Measurements from ENCODE around the gene AK4.

AK4 gene

DNA sequence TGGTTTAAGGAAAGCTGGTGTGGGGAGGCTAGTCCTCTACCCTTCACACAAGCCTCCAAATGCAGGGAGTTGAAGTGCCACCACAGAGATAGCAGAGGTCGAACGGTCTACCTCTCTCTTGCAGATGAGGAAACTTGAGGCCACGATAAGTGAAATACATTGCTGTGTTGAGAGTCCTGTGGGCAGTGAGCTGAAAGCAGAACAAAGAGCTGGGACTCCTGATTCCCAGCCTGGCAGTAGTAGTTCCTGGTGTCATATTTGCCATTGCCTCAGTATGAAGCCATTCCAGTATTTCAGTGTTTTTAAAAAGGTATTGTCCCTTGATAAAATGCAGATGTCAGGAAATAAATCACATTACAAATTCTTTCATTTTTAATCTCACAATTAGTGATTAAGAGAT lies 28.6 kb downstream of the AK4 start:
- no peak for DNase-seq

DNA sequence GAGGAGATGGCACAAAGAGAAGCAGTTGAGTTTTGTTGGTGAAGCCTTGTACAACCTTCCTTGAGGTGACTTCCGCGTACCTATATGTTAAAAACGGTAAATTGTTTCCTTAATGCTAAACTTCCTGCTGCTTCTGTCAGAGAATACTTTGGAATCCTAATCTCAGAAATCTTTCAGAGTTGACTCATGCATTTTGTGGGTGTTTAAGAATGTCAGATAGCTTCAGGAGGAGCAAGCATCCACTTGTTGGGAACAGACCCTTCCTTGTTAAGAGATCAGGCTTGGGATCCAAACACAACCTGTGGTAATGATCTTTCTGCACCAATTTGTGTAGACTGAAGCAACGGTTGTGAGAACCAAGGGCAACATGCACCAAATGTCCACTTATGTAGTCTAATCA lies 29.5 kb downstream of the AK4 start:
- no peak for DNase-seq

DNA sequence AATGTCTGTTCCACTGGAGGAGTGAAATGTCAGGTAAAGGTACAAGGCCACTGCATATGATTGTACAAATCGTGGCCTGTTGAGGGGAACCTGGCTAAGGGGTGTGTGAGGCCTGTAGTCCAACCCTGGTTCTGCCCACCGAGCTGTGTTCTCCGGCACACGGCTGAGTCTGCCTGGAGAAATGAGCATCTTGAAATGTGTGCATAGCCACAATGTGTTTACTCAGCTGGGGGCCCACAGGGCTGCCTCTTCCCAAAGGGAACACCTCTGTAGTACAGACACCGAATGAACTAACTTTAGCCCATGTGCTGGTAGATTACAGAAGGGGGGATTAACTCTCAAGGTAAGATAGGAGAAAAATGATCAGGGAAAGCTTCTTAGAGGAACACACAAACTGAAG lies 30.2 kb downstream of the AK4 start:
- no peak for DNase-seq

DNA sequence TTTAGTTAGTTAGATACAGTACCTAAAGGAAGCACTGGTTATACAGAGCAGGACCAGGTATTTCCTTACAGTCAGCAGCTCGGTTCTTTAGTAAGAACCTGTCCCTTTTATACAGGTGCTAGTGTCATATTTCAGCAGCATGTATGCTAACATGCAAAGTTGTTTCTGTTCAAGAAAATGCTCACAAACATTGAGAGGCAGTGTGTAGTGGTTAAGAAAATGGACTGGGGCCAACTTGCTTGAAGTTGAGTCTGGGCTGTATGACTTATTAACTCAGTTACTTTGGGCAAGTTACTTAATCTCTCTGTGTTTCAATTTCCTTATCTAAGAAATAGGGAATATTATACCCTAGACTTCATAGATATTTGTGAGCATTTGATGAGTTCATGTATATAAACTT lies 31.1 kb downstream of the AK4 start:
- no peak for DNase-seq

DNA sequence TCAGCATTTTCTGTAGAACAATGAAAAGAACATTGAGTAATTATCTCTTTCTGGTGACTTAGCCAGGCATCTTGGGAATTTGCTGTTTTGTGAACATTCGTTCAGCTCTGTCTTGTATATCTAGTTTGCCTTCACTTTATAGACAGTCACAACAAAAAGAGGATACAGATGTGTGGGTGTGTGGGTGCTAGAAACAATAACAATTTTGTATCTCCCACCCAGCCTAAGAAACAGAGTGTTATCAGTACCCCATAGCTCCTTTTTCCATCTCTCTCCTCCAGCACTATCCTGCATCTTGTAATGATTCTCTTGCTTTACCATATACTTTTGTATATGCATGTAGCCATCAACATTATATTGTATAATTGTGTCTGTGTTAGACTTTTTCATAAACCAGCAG lies 33.0 kb downstream of the AK4 start:
- DNase-seq = no peak

DNA sequence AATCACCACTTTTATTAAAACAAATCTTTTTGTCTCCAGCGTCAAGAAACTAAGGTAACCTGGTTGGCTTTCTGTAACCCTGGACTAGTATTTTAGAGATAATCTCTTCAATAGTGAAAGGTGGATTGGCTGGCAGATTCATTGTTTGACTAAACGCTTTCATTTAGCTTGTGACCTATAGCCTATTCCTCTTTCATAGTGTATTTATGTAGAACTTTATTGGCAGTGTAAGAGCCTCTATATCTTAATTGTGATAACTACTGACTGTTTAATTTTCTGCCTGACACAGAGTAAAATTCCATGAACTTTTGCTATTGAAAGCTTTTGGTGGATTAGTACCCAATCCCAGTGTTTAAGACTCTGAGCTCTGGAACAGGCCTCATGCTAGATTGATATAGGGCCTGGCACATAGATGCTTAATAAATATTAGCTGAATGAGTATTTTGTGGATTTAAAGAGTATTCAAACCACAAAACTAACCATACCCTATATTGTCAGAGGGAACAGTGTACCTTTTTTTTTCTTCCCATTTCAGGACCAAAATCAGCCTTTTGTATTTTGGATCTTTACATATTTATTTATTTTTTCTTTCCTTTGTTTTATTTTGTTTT lies 34.8 kb downstream of the AK4 start:
- DNase-seq = no peak

DNA sequence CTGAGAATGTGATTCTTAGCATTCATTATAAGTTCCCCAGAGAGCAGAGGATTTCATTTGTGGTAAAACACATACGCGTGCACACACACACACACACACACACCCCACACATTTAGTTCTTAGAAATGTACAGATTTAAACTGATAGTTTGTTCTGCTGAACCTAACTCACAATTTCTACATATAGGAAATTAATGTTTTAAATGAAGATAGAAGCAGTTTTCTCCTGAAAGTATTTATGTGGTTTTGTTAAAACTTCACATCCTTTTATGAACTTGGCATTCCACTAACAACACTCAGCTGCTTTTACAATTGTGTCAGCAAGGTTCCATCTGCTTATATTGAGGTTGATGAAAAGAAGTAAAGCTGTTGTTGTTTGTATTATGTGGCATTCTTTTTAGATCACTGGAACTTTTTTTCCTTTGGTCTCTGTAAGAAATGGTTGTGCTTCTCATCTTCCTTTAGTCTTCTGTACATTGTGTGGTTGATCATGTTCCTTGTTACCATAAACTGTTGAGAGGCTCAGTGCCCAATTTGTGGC lies 41.6 kb downstream of the AK4 start:
- no peak for DNase-seq

DNA sequence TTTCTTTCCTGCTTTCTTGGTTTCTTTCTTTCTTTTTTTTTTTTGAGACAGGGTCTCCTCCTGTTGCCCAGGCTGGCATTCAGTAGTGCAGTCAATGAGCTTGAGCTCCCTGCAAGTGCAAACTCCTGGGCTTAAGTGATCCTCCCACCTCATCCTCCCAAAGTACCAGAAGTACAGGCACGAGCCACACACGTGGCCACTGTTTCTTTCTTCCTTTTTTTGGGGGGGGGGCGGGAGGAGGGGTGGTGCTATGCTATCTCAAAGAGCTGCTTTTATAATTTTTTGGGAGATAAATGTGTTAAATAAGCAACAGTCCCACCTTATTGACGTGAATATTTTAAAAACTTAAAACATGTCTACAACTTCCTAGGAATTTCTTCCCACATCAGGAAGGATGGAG lies 42.2 kb downstream of the AK4 start:
- no peak for DNase-seq

DNA sequence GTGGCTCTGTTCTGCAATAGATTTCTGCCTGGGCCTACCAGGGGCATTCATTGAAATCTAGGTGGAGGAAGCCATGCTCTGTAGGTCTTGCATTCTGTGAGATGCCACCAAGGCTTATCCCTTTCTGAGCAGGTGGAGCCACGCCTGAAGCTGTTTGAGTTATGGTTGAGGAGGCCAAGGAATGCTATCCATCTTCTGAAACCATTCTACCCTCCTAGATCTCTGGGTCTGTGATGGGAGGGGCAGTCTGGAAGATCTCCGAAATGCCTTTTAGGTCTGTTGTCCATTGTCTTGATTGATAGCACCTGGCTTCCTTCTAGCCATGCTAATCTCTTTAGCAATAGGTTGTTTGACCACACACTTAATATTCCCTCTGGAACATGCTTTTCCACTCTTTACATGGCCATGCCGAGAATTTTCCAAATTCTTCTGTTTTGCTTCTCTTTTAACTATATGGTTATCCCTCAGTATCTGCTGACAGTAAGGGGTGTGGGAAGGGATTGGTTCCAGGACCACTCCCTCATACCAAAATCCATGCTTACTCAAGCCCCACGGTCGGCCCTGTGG lies 45.2 kb downstream of the AK4 start:
- DNase-seq = no peak

DNA sequence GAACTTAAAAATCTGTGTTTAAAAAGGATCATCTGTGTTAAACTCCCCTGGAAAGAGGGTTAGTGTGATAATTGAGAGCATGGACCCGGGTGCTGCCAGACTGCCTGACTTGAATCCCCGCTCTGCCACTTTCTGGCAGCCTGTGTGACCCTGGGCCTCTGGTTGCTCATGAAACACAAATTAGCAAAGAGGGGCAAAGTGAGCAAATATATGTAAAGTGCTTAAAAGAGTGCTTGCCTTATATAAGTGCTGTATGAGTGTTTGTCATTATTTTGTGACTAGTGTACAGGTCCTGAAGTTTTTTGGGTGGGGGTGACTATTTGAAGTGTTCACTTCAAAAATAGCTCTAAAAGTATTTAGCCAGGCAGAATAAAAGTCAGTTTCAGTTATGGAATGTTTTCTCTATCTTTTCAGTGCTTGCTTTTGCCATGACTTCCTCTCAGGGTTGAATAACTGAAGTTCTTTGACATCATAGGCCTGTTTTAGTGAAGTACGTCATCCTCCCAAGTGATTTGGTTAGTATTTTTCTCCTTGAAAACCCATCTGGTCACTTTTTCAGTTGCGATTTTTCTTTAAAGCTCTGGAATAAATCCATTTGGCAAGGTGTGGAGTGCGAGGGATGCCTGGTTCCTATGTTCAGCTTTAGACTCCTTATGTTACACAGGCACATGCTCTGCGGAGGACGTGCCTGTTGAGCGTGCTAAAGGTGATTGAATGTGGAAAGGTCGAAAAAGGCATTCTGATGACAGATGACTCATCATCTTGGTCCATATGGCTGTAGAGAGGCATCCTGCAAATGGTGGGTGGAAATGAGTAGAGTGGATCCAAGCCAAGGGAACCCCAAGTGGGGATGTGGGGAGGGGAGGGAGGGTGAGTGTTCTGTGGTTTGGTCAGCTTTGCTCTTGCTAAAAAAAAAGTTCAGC lies 47.8 kb downstream of the AK4 start:
- no peak for DNase-seq

DNA sequence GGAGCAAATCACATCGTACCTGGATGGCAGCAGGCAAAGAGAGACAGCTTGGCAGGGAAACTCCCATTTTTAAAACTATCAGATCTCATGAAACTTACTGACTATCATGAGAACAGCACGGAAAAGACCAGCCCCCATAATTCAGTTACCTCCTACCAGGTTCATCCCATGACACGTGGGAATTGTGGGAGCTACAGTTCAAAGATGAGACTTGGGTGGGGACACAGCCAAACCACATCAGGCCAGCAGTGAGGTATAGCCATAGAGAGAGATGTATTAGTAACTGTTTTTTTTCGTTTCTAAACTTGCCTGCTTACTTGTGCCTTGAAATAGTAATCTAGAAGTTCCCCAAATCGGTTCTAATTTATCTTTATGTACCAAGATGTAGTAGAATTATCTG lies 48.9 kb downstream of the AK4 start:
- no peak for DNase-seq

DNA sequence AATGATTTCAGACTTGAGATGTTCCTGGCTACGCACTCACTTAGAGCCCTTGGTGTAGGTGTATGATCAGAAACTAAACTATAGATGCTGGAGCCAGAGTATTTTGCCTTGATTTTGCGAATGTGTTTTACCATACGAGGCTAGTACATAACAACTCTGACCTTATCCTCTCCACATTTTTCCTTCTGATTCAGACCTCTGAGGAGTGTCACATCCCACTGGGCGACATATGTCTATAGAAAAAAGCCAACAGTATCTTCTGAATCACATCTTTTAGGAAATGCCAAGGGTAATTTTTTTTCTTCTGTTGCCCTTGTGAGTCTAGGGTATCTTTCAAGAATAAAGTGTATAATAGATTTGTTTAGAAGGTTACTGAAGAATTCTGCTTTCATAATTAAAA lies 49.6 kb downstream of the AK4 start:
- DNase-seq = no peak

DNA sequence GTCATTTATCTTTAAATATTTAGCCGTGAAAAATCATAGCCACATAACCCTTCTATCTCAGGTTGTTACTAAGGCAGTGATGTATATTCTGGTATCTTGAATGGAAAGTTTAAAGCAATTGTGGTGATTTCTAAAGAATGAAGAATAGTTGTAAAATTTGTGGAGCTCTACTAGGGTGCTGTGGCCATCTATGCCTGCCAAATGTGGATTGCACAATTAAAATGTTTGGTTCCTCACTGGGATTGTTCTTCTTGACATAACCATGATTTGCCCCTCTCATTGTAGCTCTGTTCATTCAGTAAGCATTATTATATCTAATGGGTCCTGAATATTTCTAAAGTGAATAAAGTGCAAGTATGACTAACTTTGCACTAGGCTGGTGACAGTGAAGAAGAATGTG lies 50.1 kb downstream of the AK4 start:
- no peak for DNase-seq

DNA sequence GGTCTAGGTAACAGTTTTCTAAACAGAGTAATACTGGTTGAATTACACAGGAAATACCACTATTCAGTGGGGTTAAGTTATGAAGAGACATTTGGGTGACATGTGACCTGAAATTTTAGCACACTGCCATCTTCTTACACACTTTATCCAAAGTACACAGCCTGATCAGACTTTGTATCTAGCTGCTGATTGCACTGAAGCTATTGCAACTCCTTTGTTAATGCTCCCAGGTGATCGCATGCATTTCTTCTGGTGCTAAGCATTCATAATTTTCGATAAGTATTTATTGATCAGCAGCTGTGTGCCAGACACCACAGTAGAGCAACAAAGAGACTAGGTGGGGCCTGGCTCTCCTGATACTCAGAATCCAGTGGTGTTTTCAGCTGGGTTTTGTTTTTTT lies 52.4 kb downstream of the AK4 start:
- DNase-seq = no peak

DNA sequence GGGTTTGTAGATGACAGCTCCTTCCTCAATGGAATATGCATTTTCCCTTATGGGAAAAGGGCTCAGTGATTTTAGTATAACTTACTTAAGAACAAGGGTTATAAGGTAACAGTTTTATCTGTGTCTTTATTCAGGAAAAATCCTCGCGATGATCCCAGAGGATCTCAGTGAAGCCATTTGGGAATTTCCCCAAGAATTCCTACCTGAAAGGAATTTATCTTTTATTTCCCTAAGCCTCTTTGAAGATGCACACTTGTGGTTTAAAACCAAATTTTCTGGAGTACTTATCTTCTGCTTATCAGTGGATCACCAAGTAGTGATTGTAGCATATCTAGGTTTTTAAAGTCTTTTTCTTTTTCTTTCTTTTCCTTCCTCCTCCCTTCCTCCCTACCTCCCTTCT lies 58.8 kb downstream of the AK4 start:
- no peak for DNase-seq

DNA sequence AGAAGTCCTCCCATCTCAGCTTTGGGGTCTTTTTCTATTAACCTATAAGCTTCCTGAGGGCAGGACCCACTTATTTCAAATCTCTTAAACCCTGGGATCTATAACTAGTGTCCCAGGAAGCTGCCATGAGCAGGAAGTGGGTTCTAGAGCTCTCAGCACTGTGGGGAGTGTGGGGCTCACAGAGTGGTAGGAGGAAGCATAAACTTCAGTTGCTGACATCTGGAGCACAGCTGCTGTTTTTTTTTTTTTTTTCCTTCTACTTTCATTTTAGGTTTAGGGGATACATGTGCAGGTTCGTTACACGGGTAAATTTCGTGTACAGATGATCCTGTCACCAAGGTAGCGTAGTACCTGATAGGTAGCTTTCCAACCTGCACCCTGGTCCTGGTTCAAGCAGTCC lies 59.3 kb downstream of the AK4 start:
- DNase-seq = no peak

DNA sequence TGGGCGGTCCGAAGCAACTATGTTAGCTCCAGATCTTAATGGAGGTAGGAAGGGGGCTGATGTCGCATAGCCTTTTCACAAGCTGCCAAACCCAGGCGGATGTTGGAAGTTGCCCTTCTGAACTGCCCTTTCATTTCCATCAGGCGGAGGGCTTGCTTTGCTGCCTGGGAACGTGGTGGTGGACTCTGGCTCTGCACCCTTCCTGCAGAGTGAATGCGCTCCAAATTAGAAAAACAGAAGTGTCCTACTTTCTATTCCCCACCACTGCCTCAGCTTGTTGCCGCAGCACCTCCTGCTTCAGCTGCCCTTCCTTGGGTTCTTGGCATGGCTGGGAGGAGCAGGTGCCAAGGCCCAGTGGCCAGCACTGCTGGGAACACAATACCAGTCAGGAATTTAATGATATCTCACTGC lies 60.6 kb downstream of the AK4 start:
- no peak for DNase-seq

DNA sequence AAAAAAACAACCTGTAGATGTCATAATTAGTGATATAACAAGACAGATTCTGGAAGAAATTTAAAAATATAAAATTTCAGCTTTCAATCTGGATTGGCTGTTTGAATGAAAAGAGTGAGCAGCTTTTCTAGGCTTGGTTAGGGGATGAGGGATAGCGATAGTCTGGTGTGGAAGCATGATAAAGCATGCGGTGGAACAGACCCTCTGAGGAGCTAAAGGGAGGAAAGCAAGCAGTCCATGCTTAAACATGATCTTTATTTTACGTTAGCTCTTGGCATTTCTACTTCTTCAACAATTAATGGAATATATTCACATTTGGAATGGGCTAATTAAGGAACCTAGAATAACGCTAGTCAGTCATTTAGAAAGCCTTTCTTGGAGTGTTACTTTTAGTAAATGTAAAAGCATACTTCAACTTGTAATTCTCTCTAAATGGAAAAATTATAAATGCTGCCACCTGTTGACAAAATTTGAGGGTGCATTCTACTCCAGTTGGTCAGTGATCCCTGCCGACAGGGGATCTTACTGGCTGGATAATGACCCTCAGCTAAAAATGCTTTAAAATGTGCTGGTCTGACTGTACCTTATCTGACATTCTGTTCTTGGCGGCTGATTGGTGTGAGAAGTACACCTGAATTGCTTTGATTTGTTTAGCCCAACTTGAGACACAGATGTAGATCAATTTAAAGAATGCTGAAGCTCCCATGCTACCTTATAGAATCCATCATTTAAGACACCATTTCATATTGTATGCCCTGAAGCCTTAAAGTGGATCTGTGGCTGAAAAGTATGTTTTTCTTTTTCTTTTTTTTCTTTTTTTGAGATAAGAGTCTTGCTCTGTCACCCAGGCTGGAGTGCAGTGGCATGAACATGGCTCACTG lies 61.2 kb downstream of the AK4 start:
- DNase-seq = no peak

DNA sequence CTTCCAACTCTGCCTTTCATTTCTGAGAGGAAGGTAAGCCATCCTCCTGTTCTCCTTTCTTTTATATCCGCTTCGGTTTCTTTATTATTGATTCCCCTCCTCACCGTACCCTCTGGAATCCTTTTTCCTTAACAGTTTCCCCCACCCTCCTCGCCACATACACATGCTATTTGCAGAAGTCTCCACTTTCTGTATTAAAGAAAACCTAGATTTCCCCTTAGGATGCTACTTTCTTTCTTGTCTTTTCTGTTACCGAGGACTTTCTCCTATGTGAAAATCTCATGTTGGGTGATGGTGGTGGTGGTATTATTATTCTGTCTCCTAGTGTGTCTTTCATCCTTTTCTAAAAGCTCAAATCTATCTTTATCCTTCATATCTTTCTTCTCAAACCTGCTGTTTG lies 62.3 kb downstream of the AK4 start:
- DNase-seq = no peak

DNA sequence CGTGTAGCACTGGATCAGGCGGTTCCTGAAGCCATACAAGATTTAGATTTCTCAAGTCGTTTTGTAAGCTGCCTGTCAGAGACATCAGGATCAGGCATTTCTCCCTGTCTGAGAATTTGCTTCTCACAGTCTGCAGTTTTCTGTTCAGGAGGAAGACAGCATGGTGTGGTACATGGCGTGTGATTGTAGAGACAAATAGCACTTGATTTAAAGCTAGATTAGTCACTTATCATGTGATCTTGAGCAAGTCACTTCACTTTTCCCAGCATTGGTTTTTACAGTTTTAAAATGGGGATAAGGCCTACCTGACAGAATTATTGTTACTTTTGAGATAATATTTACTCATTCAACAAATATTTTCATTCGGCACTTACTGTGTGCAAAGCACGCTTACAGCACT lies 63.3 kb downstream of the AK4 start:
- DNase-seq = no peak

DNA sequence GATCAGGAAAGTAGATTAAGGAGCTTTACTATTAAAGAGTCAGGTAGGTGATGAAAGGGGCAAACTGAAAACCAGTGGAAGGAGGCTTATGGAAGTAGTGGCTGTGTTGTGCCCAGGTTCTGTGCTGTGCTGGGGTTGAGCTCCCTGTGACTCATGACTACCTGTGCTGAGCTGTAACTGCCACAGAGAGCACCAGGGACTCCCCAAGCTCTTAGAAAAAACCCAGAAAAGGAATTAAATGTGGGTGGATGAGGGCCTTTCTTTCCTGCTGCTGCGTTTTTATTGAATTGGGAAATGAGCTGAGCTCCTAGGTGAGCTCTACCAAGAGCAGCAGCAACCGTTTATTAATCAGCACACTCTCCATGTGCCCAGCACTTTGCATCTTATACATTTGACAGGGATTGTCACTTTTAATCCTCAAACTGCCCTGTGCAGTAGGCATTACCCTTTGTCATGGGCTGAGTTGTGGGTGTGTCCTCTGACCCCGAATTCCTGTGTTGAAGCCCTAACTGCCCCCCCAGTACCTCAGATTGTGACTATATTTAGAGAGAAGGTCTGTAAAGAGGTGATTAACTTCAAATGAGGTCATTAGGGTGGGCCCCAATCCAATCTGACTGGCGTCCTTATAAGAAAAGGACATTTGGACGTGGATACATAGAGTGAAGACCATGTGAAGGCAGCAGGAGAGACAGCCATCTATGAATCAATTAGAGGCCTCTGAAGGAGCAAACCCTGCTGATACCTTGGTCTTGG lies 65.4 kb downstream of the AK4 start:
- DNase-seq = no peak

DNA sequence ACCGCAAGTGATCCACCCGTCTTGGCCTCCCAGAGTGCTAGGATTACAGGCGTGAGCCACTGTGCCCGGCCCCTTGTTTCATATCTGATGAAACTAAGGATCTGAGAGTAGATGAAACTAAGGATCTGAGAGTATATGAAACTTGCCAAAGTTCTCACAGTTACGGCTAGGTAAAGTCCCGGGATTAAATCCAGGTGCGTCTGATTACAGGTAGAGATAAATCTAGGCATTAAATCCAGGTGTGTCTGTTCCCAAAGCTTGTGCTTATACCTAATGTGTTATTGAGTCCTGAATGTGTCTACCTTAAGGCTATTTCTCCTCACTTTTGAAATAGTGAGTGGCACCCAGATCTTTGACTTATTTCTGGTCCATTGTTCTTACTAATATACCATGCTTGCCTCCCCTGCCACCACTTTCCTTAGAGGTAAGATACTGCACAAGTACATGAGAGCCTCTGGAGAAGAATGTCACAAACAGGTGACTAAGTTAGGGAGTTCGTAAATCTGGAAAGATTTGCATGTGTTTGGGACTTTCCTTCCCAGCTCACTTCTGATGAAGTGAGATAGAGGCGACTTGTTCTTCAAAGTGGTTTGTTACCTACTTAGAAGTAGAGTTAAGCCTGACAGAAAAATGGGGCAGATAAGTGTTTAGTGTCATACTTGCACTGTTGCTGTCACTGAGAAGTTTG lies 66.5 kb downstream of the AK4 start:
- DNase-seq = no peak

Data from stimulated activated naive CD4-positive, alpha-beta T cell (primary cell).